HG03442 (cell line): Measurements from ENCODE around the gene OR2T8.

ENCODE experiments used
- ATAC-seq: cut with Tn5 transposase; IDR thresholded peaks from one replicate; pipeline ENCODE4 v1.9.1; 2021; ENCODE audit warnings: mild to moderate bottlenecking, moderate library complexity; ENCODE audit not compliant: unreplicated experiment

The OR2T8 gene

GRCh38 chr1:247953408-247953807 lies 33.4 kb downstream of the OR2T8 start:
- no peak for ATAC-seq

DNA sequence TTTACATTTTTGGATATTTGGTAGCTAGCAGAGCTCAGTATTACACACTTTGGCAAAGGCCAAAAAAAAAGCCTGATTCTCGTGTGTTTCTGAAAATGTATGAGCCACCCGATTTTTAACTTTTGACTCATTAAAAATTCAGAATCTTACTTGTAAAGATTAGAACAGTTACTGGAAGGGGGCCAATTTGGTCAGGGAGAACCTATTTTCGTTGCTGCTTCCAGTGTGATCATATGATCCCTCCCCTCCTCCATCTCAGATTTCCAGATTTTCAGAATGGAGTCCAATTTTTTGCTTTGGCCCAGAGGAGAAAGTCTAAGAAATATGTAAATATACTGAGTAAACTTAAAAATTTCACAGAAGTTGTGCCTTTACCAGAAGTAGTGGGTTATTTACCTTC lies 41.7 kb downstream of the OR2T8 start:
- no peak for ATAC-seq

- ATAC-seq, result no peak
These were observed 43.0 kb downstream of the OR2T8 start for GRCh38 chr1:247962911-247963588.

- no peak for ATAC-seq
These were observed 44.9 kb downstream of the OR2T8 start, which contains the start of gene OR2AK2 for GRCh38 chr1:247964933-247965332. TSS of gene OR2AK2 (plus strand) at chr1:247965233. CDS start at chr1:247965377, 144 bp downstream.

- ATAC-seq, result peak; percentile 85
These were observed 46.6 kb downstream of the OR2T8 start for GRCh38 chr1:247966532-247967204.
